Fibroblast of mammary gland (primary cell): ENCODE data around the gene LRIG1.

Experiments used
- DNase-seq: peaks from one replicate; pipeline ENCODE4 v3.0.0-alpha.2; 2010; ENCODE audit warnings: low read depth
- H3K4me3 ChIP-seq: 2 replicates; pipeline ENCODE4 v1.5.1; 2011; ENCODE audit warnings: low read depth, mild to moderate bottlenecking, low read length, moderate library complexity; ENCODE audit not compliant: control insufficient read depth
- TF ChIP-seq, protein P1 (sequence below): conservative IDR thresholded peaks from 2 replicates; pipeline ENCODE4 v1.5.1; 2011; ENCODE audit warnings: low read depth, low read length, inconsistent platforms; ENCODE audit not compliant: control insufficient read depth, insufficient read depth

Gene LRIG1

DNA sequence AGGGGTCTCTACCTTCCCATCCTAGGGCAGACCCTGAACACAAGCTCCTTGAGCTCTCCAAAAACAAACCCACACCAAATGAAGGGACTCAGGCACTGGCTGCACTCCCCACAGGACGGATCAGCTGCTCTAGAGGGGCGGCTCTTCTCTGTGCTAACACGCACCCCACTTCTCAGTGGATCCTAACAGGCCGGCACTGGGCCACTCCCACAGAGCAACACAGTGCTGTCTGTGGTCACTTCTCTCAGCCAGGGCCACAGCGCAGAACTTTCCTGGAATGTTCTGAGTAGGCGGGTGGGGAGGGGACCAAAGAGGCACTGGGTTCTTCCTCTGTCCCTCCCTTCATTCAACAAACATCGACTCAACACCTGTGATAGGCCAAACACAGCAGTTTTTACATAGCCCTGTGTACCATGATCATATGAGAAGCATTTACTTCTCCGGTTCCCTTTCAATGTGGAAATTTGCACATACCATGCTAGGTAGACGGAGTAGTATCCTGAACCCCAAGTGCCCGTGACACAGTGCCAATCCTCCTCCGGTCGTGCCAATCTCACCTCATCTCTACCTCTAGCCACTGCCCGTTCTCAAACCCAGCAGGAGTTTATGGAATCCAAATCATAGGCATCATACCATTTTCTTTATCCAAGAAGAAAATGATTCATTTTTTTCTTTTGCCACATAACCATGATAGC is 98.1 kb downstream of the LRIG1 start:
- no peak for DNase-seq
- TF ChIP-seq, protein P1, sequence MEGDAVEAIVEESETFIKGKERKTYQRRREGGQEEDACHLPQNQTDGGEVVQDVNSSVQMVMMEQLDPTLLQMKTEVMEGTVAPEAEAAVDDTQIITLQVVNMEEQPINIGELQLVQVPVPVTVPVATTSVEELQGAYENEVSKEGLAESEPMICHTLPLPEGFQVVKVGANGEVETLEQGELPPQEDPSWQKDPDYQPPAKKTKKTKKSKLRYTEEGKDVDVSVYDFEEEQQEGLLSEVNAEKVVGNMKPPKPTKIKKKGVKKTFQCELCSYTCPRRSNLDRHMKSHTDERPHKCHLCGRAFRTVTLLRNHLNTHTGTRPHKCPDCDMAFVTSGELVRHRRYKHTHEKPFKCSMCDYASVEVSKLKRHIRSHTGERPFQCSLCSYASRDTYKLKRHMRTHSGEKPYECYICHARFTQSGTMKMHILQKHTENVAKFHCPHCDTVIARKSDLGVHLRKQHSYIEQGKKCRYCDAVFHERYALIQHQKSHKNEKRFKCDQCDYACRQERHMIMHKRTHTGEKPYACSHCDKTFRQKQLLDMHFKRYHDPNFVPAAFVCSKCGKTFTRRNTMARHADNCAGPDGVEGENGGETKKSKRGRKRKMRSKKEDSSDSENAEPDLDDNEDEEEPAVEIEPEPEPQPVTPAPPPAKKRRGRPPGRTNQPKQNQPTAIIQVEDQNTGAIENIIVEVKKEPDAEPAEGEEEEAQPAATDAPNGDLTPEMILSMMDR = no peak
- H3K4me3 ChIP-seq = no peak overlapping the region

DNA sequence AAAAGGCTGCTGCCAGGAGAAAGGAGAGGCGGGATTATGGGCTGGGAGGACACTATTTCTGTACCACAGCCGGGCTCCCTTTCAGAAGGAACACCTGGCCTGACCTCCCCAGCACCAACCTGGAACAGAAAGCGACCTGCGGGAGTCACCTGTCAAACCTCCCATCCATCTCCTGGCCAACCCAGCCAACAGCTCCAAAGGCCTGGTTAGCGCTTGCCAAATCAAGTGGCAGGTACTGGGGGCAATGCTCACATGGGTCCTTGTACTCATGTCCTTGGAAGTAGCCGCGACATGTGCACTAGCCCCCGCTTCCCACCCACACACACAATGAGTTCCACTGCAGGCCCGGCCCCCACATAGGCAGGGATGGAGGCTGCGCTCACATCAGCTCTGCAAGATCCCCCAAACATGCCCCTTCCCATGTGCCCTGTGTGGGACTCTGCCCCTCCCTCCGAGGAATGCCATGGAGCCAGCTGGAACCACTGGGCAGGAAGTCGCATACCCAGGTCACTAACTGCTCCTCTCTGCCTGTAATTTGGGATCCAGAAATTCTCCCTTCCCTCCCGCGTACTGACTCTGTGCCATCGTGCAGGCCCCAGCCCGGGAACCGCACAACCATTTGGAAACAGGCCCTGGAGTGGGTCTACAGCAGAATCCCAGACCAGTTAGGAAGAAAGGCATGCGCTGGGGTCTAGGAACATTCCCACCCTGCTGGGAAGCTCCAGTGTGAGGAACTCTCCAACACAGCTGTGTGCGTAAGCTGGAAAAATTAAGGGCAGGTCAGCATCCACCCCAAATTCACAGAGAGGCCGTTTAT is 98.9 kb downstream of the LRIG1 start:
- no peak overlapping the region for H3K4me3 ChIP-seq
- DNase-seq = no peak
- TF ChIP-seq, protein P1 = no peak

GRCh38 chr3:66401157-66401550 is 99.7 kb downstream of the LRIG1 start:
- H3K4me3 ChIP-seq = no peak overlapping the region
- DNase-seq = no peak
- TF ChIP-seq, protein P1 = no peak

DNA sequence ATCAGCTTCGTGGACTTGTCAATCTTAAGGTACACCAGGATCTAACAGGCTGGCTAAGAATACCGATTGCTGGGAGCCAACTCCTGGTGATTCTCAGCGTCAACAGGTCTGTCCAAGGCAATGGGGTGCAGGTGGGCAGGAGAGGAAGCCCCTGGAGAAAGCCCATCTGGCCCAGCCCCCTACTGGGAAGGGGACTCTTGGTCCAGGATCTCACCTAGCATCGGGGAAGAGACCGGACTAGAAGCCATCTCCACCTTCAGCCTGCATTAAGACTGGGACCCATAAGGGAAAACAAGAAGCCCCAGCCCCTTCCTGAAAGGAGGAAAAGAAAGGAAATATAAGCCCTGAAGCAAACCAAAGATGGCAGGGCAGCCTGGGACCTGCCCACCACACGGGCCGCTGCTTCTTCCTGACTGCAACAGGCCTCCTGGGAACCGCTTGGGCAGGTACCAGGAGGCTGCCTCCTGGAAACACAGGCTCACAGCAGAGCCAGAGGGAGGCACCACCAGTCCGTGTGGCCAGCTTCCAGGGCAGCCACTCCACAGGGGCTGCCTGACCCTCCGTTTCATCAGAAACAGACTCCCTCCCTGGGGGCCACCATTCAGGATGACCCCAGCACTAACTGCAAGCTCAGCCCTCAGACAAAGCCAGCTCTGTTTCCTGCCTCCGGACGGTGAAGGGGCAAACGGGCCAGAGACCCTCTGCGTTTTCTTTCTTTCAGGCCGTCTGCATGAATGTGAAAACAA is 100.2 kb downstream of the LRIG1 start:
- TF ChIP-seq, protein P1 = no peak
- DNase-seq = no peak

GRCh38 chr3:66399529-66400232 is 101.1 kb downstream of the LRIG1 start:
- DNase-seq = no peak
- TF ChIP-seq, protein P1 = no peak
- H3K4me3 ChIP-seq = no peak overlapping the region

More for the DNA sequence above, 100.2 kb downstream of the LRIG1 start:
- no peak overlapping the region for H3K4me3 ChIP-seq
